ENCODE results near the gene TTC28.

The TTC28 gene

DNA sequence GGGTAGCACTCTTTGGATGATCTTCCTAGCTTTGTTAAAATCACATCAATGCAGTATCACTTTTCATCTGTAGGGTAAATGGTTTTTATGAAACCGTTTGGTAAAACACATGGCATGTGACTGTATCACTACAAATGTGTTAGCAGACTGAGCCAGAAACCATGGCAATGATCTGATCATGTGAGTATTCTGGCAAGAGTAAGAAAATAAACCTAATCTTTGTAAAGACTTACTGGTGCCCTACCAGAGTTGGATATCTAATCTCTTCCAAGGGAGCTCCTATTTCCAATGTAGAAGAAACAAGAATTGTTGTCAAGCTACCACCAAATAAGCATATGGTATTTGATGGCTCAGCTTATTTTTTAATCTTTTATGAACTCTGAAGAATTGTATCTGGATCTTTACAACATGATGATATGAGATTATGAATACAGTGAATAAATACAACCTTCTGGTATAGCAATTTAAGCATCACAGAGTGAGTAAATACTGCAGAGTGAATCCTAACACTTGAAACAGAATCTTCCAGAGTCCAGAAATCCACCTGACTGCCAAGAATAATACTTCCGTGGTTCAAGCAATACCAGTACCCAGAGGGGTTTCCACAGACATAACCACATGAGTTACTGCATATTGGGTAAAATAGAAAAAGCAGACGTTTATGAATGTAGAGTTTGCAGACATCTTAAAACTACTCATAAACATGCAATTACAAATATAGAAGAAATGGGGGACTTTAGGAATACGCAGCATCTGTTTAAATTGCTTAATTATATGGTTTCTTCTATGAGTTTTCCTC lies 238.8 kb downstream of the TTC28 start:
- peak; percentile 32 for DNase-seq (ENCODE audit: low spot score)

DNA sequence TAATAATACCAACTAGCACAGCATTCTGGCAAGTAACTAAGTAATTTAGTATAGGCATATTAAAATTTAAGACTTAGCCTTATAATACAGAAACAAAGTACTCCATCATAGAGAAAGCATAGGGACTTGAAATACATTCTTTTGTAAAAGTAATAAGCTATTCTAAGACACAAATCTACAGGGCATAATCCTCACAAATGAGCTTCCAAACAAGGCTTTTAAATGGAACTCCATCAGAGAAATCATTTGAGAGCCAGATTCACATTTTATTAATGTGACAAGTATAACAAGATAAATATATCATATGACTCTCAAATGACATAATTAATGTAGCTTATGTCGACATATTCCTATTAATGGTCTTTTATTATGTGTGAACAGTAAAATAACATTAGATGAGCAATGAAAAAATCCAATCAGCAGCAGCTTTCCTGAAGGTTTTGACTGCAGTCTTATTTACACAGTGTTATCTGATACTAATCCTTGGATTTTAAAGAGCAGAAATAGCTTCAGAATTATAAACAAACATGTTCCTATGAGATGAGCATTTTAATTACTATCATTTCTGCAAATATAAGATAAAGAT lies 241.4 kb downstream of the TTC28 start:
- no peak for DNase-seq (ENCODE audit: low spot score)

DNA sequence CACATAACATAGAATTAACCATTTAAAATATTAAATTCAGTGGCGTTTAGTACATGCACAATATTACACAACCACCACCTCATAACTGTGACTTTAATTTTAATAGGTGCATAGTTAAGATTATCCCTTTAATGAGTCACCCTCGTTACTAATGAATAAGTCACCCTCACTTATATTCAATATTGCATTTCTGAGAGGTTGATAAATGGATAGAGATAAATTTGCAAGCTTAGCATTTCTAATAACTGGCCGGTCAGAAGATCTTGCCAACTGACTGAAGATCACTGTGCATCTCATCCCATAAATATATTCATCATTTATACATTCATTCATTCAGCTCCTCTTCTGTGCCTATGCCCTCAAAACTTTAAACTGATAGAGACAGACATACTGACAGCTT lies 243.7 kb downstream of the TTC28 start:
- no peak for DNase-seq (ENCODE audit: low spot score)

DNA sequence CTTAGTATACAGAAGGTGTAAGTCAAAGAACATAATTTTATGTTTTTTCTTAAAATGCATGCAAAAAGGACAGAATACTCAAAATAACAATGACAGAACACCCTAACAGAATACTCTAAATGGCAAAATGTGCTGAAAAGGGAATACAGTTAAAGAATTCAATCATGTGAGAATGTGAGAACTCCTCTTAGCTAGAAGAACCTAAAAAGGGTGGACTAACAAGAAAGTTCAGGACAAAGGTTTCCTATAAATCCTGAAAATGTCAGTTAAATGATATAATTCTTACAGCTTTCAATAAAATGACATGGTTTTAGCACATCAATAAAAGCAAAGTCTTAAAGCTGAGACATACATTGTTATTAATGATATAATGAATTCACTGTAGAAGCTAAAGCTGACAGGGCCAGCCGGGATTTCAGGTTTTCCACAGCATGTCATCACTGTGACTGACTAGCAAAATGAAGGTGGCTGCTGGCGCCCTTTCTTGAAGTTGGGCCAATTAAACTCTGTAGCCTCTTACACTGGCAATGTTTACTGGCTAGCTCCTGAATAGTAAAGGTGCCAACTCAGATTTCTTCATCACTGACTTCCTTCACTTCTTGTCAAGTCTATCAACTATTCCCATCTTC lies 244.4 kb downstream of the TTC28 start:
- DNase-seq (ENCODE audit: low spot score) = no peak

DNA sequence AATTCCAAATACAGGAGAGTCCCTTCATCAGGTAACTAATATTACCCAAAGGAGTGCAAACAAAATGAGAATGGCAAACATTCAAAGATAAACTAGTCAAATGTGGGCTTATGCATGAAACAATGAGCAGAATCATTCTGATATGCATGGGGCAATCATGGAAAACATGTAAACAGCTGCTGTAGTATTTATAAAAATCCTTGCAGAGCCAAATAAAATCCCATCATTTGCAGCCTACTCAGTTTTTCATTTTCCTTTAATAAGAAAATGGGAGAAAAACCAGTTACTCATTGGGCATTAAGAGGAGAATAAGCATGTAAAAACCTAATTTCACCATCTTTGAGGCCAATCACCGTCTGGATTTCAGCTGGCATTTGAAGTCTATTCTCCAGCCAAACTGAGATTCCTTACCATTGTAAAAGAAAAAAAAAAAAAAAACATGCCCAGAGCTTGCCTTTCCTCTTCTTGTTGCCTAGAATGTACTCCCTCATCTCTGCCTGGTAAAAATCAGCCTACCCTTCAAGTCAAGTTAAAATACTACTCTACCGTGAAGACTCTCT lies 249.1 kb downstream of the TTC28 start:
- DNase-seq (ENCODE audit: low spot score) = no peak

DNA sequence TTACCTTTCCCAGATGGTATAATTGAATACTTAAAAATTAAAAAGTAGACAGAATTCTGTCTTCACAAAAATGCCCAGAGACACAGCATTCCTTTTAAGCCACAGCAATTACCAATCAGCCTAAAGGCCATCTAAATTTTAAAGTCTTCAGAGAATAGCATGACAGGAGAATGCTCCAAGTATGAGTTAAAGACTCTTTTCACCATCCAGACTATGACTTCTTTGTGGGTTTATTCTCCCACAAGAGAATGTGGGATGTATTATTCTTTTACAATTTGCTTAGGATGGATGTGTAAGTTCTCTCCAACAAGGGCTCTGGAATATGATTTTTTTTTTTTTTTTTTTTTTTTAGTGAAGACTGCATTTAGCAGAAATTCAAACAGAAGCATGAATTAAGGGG lies 249.9 kb downstream of the TTC28 start:
- DNase-seq (ENCODE audit: low spot score) = peak; percentile 40

DNA sequence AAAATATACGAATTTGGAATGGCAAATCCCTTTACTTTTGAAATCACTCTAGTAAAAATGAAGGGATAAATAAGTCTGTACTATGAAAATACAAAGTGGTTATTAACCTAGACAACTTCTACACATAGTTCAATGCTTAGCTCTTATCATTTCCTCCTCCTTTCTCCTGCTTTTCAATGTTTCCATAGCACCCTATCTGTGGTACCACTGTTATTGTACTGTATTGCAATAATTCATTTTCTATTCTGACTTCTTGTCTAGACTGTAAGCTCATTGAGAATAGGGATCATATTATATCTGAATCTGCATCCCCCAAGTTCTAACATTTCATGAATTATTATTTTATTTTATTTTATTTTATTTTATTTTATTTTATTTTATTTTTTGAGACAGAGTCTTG lies 251.4 kb downstream of the TTC28 start:
- no peak for DNase-seq (ENCODE audit: low spot score)

DNA sequence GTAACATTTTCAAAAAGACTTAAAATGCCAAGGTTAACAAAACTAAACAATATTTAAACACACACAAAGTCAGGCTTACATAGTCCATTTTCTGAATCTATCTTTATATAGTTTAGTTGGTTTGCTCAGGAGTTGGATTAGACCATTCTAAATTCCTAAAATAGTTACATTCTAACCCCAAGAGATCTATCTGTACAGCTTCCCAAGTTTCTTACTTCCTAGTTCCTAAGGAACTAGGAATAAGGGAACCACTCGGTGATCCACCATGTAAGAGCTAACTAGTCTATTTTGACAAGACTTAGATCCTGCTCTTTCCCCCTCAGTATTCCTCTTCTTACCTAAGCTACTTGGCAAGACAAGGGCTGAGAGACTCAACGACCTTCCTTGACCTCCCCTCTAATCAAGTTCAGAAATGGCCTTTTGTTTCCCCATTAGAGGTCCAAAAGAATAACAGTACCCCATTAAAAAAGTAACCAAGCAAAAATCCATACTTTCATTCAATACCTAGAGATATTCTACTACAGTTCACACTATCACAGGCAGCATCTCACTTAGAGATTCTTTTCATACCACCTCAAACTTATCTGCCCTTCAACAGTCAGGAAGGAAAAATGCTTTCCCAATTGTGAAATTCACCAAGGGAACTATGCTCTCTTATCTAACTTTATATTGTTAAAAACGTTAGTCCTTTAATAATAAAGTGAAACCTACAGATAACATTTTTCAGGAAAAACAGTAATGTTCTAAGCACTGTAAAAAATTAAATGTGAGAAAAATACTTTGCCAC lies 253.1 kb downstream of the TTC28 start:
- DNase-seq (ENCODE audit: low spot score) = peak; percentile 22

DNA sequence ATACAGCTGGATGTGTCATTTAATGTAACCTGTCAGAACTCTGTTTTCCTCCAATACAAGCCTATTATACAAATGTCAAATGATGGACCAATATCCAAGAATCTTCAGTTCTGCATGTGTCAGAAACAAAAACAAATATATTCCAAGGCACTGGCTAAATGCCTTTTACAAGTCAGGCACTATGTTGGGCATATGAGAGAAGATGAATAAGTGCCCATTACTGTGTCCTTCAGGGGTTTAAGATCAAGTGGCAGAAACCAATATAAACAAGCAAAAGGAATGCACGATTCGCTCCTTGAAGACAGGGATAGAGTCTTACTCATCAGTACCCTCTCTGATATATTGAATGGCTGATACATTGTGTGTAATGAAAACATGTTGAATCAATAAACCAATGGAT lies 254.4 kb downstream of the TTC28 start:
- DNase-seq (ENCODE audit: low spot score) = no peak

DNA sequence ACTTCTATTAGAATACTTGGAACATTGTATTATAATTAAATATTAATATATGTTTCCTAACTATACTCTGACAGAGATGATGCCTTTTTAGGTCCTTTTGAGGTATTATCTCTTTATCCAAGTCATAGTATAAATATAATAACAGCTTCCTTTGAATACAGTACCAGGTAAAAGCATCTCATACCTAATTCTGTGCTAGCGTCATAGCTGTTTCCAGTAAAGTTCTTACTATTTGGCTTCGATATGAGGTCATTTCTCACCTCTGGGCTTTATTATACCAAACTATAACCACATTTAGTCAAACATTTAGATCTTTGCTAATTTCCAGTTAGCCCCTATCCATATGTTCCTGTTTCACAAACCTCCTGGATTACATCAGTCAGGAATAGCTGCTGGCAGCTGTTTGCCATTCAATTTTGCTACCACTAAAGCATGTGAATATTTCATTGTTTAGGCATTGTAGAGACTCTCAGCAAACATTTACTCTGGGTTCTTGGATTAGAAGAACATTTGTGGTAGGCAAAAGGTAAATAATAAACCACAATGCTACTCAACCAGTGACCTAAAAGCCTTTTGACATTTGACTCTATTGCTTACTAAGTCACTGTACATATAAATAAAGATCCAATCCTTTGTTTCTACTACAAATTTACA lies 255.1 kb downstream of the TTC28 start:
- peak; percentile 43 for DNase-seq (ENCODE audit: low spot score)

DNA sequence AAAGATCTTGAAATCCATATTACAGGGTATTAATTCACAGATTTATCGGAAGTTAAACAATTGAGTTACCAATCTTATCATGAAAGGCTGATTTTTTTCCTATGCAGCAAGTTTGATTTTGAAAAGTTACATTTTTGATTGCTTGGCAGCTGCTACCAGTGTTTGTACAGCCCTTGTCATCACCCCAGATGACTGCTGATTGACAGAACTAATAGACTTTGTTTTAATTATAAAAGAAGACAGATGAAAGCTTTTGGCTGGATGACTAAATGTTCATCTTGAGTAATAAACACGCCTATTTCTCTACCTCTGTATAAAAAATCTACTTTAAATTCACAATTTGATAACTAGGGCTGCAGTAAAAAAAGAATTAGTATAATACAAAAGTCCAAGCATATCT lies 259.7 kb downstream of the TTC28 start:
- DNase-seq (ENCODE audit: low spot score) = no peak

DNA sequence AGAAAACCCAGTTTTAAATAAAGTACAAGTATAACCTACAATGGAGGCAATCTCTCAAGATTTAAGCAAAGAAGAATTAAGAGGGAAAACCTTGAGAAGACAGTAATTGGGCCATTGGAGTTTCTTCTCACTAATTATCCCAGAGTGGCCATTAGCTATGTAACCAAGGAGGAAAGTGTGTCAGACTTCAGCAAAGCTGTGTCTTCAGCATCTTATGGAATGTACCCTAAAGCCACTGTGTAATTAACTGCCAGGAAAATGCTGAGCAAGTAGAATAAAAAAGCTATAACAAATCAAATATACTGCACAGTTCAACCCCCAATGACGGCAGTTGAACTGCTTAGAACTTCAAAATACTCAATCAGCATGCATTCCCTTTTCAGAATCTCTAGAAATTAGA lies 261.6 kb downstream of the TTC28 start:
- no peak for DNase-seq (ENCODE audit: low spot score)

DNA sequence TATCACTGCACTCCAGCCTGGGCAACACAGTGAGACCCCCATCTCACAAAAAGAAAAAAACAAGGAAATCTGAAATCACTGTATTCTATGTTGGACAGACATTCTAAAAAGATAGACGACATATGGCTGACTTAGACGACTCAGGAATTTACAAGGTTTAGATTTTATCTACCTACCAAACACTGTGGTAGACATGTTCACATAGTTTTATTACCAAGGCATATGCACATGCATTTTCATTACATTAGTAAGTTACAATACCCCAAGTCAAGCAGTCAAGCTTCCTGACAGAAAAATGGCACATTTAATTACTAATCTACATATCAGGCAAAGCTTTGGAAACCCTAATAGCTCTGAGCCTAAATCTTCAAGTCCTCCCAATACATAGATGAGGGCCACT lies 262.2 kb downstream of the TTC28 start:
- no peak for DNase-seq (ENCODE audit: low spot score)

DNA sequence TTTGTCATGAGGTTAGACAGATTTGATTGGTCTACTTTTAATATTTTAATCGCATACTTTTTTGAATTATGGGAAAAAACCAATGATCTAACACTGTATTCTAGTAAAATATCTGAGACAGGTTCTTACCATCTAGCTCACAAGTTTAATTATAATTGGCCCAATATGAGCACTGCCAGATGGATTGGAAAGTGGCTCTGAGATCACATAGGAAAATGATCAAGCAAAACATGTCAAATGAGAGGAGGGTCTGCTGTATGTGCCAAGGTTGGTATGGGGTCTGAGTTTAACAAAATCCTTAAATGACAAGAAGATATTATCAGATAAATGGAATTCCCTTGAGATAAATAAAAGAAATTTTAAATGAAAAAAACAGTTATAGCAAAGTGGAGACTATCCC lies 264.7 kb downstream of the TTC28 start:
- no peak for DNase-seq (ENCODE audit: low spot score)

DNA sequence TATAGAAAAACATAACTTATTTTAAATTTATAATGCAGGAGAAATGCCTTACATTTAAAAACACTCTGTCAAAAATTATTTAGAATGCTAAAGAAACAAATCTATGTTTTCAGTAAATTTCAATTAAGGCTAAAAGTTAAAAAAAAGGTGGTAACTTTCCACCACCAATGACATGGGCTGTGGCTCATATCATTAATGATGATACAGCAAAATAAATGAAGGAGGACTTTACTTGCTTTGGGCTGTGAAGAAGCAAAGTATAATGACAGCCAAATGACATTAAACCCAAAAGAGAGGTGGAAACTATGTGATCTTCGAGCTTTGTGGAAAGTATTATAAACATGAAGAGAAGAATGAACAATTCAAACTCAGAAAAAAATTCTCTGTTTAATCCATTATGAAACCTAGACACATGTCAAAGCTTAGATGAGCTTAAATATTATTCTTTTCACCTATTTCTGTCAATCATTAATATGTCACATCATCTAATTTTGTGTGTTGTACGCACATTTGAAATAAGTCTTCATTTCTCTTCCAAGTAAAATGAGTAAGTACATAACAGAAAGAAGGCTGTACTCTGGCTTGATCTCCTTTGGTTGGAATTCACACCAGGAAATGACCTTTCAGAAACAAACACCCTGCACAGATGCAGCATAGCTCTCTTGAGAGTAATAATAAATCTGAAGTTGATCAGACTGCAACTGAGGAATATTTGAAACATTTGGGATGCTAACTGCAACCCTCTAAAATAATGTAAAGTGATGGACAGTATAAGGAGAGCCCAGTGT lies 265.8 kb downstream of the TTC28 start:
- no peak for DNase-seq (ENCODE audit: low spot score)

DNA sequence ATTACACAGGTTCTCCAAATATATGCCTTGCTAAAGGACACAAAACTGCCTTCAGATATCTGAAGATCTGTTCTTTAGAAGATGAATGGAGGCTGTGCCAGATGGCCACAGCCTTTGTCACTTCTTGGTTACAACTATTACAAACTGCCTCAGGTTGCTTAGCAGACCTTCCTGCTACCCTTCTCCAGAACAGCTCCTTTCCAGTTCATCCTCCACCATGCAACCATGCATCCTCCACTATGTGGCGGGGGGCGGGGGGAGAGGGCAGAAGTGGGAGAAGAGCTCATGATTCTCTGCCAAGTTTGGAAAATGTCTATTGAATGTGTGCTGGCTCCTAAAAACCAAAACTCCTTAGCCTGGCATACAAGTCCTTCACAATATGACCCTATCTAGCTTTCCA lies 267.5 kb downstream of the TTC28 start:
- no peak for DNase-seq (ENCODE audit: low spot score)

DNA sequence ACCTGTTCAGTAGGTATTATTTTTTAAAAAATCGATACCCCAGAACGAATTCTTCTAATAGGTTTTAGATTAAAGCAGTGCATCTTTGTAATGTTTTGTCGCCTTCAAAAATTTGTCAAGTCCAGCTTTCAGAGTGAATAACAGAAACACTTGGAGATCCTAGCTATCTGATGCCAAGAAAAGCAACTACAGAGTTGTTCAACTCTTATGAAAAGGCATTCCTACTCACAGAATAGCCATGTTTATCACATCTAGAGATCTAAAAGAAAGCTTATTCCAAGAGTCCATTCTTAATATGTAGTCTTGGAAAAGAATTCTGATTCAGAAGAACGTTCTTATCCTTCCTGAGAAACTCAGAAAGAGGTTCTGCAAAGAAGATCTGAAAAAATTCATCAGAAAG lies 268.5 kb downstream of the TTC28 start:
- no peak for DNase-seq (ENCODE audit: low spot score)

DNA sequence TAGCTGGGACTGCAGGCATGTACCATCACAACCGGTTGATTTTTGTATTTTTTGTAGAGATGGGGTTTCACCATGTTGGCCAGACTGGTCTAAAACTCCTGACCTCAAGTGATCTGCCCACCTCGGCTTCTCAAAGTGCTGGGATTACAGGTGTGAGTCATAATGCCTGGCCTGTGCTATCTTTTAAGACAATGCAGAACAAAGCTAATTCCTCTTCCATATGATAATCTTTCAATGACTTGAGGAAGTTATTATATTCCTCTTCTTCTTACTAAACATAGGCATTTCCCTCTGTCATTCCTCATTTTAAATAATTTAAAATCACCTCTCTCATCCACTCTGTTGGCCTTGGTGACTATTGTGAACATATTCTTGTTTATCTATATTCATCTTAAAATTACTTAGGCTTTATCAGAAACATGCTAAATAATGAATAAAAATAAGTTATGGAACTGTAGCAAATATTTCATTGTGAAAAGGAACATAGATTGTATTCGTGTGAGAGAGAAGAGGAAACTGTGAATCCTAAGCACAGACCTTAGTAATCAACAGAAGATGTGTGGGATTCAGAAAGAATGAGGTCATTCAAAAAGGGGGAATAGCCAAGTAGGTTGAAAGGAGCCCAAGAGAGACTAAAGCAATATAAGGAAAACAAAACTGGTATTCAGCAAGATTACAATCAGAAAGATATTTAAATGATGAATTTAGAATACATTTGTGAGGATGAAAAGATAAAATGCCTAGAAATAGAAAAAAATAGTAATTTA lies 269.4 kb downstream of the TTC28 start:
- DNase-seq (ENCODE audit: low spot score) = peak; percentile 64

DNA sequence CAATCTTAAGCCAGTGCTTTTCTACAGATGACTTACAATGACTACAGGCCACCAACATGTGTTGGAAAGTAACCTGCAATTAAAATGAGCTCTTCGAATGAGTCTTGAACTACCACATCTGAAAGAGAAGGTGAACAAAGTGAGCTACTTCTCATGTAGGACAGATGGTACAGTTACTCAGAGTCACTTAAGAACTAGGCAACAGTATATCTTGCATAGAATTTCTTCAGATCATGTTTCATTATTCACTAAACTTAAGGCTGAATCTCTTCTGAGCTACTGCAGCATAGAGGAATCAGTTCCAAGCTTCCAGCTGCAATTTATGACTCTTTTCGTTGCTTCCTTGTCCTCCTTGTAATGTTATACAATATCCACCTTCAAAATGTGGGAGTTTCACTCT lies 270.9 kb downstream of the TTC28 start:
- no peak for DNase-seq (ENCODE audit: low spot score)

DNA sequence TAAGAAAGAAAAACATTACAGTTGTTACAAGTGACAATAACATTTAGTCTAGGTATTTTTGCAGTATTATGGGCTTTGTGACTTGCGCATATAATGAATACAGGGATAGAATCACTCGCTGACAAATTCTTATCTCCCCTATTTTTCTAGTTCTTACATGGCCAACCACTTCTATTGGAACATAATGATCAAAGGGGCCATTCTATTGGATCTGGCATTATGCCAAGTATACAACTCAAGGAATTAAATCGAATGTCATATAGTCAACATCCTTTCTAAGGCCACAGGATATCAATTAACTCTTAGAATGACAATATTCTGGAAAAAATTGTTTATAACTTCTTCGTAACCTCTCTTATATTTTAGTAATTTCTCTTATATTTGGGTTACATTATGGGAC lies 272.0 kb downstream of the TTC28 start:
- no peak for DNase-seq (ENCODE audit: low spot score)
